Testis (tissue), 2 donors: Measurements from ENCODE around the gene SH3RF3.

Experiments used
- CTCF ChIP-seq, 3 experiments: fragments of 450-650 bp in 2 of 3; fragments of 200-600 bp in 1 of 3; sonication (generic) in 1 of 3; IDR thresholded peaks; one replicate each; pipeline ENCODE4 v1.5.1; 2016 to 2019; ENCODE audit warnings: antibody characterized with exemption in 3 of 3, mild to moderate bottlenecking in 2 of 3, moderate library complexity in 1 of 3
- POLR2A ChIP-seq: fragments of 450-650 bp; IDR thresholded peaks from one replicate; pipeline ENCODE4 v1.6.1; 2017; ENCODE audit warnings: antibody characterized with exemption, mild to moderate bottlenecking, moderate library complexity

- TF ChIP-seq CTCF (IDR thresholded peaks at IDR 0.05) (no peak), POLR2A (no peak)
These were observed 212.6 kb downstream of the SH3RF3 start for GRCh38 chr2:109341355-109342255.
